GM12801 (cell line): ENCODE measurements around the gene CDC42BPA.

ENCODE experiments used
- CTCF ChIP-seq: IDR thresholded peaks from one replicate; pipeline ENCODE4 v1.5.1; 2011; ENCODE audit warnings: control low read depth; ENCODE audit not compliant: insufficient read length; ENCODE audit errors: extremely low read depth

Gene CDC42BPA

GRCh38 chr1:227170361-227171166 is 147.7 kb downstream of the CDC42BPA start:
- TF ChIP-seq CTCF = no peak

- no peak for TF ChIP-seq CTCF
Observed at GRCh38 chr1:227169343-227169742, 148.9 kb downstream of the CDC42BPA start.

GRCh38 chr1:227167276-227168101 is 150.8 kb downstream of the CDC42BPA start:
- TF ChIP-seq CTCF = no peak

GRCh38 chr1:227166559-227166958 is 151.7 kb downstream of the CDC42BPA start:
- TF ChIP-seq CTCF = no peak

- no peak for TF ChIP-seq CTCF
Observed at GRCh38 chr1:227161470-227161869, 156.8 kb downstream of the CDC42BPA start.

- no peak for TF ChIP-seq CTCF
Observed at GRCh38 chr1:227156520-227156919, 161.8 kb downstream of the CDC42BPA start.

- TF ChIP-seq CTCF = no peak
Observed at GRCh38 chr1:227155688-227156087, 162.6 kb downstream of the CDC42BPA start.
